H1 (cell line): ENCODE data around the gene FRY. TPM values are rescaled to one million over a fixed set of nuclear protein-coding genes. Genes with fewer than 3 reads are reported as not detected.

ENCODE experiments used
- CTCF ChIA-PET: fragments of 300-600 bp; sonication (Branson Sonifier 250); formaldehyde crosslinking; loops from one replicate; lab custom pipeline; 2021; ENCODE audit not compliant: partially characterized antibody; lab: Charles Lee
- POLR2A ChIA-PET: fragments of 300-600 bp; sonication (Branson Sonifier 250); formaldehyde crosslinking; loops from one replicate; lab custom pipeline; 2021; ENCODE audit warnings: inconsistent platforms; ENCODE audit not compliant: partially characterized antibody; lab: Charles Lee
- DNase-seq, 2 experiments: peaks; one replicate each; pipeline versions ENCODE4 v3.0.0 to v3.0.0-alpha.2; 2010 to 2022; ENCODE audit warnings: low spot score in 2 of 2, low read depth in 1 of 2, mixed read lengths in 1 of 2
- FAIRE-seq: peaks from 2 replicates; lab custom pipeline; 2011; peaks lifted over from hg19 to GRCh38; lab: Jason Lieb, UNC
- H2AFZ ChIP-seq: 2 replicates; pipeline ENCODE4 v1.8.1; 2012; ENCODE audit warnings: low read length, inconsistent platforms
- H2AK5ac ChIP-seq: 2 replicates; pipeline ENCODE4 v1.6.1; 2013; ENCODE audit warnings: low read depth, low read length
- H2BK120ac ChIP-seq: replicated peaks from 2 replicates; pipeline ENCODE3; 2013; ENCODE audit warnings: low read depth, low read length, inconsistent platforms
- H2BK12ac ChIP-seq: 2 replicates; pipeline ENCODE4 v1.6.1; 2013; ENCODE audit warnings: low read depth, low read length
- H2BK15ac ChIP-seq: 2 replicates; pipeline ENCODE4 v1.6.1; 2013; ENCODE audit warnings: low read length
- H2BK20ac ChIP-seq: 2 replicates; pipeline ENCODE4 v1.6.1; 2013; ENCODE audit warnings: low read length
- H2BK5ac ChIP-seq: 2 replicates; pipeline ENCODE4 v1.6.1; 2013; ENCODE audit warnings: low read depth, low read length
- H3K14ac ChIP-seq: 2 replicates; pipeline ENCODE4 v1.6.1; 2013; ENCODE audit warnings: inconsistent platforms; ENCODE audit not compliant: insufficient read length
- H3K18ac ChIP-seq: 2 replicates; pipeline ENCODE4 v1.6.1; 2013; ENCODE audit warnings: low read length; ENCODE audit errors: extremely low read depth
- H3K23ac ChIP-seq: 2 replicates; pipeline ENCODE4 v1.6.1; 2013; ENCODE audit warnings: inconsistent platforms; ENCODE audit not compliant: insufficient read length
- H3K23me2 ChIP-seq: 2 replicates; pipeline ENCODE4 v1.6.1; 2013; ENCODE audit warnings: low read depth, low read length
- H3K27ac ChIP-seq: 2 replicates; pipeline ENCODE4 v1.6.1; 2011; ENCODE audit warnings: low read depth, low read length, inconsistent platforms
- H3K27me3 ChIP-seq, 4 experiments: replicated peaks in 1 of 4; 1 replicate in 1 of 4; 2 replicates in 3 of 4; pipeline versions ENCODE4 v1.6.1 to v1.8.1; 2011 to 2013; ENCODE audit warnings: low read length in 3 of 4, mild to moderate bottlenecking in 3 of 4, inconsistent platforms in 2 of 4, mixed read lengths in 2 of 4, moderate library complexity in 1 of 4; ENCODE audit not compliant: control insufficient read depth in 3 of 4, insufficient read depth in 3 of 4; ENCODE audit errors: extremely low read depth in 1 of 4
- H3K36me3 ChIP-seq, 4 experiments: 2 replicates each; pipeline versions ENCODE4 v1.6.1 to v1.8.1; 2011 to 2013; ENCODE audit warnings: mild to moderate bottlenecking in 4 of 4, low read length in 3 of 4, moderate library complexity in 2 of 4, control low read depth in 1 of 4, inconsistent platforms in 1 of 4; ENCODE audit not compliant: insufficient read depth in 4 of 4, control insufficient read depth in 2 of 4
- H3K4ac ChIP-seq: replicated peaks from 2 replicates; pipeline ENCODE3; 2013; ENCODE audit warnings: low read length, low read depth, mixed read lengths, inconsistent platforms; ENCODE audit not compliant: insufficient read length
- H3K4me1 ChIP-seq, 4 experiments: replicated peaks in 1 of 4; 1 replicate in 1 of 4; 2 replicates in 3 of 4; pipeline versions ENCODE4 v1.6.1 to v1.8.1; 2011 to 2013; ENCODE audit warnings: low read length in 3 of 4, inconsistent platforms in 2 of 4, mixed read lengths in 1 of 4; ENCODE audit not compliant: insufficient read depth in 4 of 4, control insufficient read depth in 3 of 4
- H3K4me2 ChIP-seq, 2 experiments: 2 replicates each; pipeline versions ENCODE4 v1.6.1 to v1.8.1; 2011 to 2013; ENCODE audit warnings: low read depth in 2 of 2, low read length in 2 of 2, control low read depth in 1 of 2, inconsistent platforms in 1 of 2, mild to moderate bottlenecking in 1 of 2; ENCODE audit not compliant: insufficient read depth in 1 of 2
- H3K4me3 ChIP-seq, 4 experiments: fragments of 200-600, 300-600 bp in 1 of 4; sonication (generic), shearing (Covaris generic), sonication (Bioruptor Twin) in 1 of 4; 2 replicates each; pipeline versions ENCODE4 v1.5.1 to v1.8.1; 2011 to 2016; ENCODE audit warnings: low read length in 4 of 4, low read depth in 3 of 4, control low read depth in 2 of 4, inconsistent platforms in 2 of 4, mild to moderate bottlenecking in 2 of 4, mixed read lengths in 1 of 4, moderate library complexity in 1 of 4; ENCODE audit not compliant: insufficient read depth in 2 of 4; ENCODE audit errors: extremely low read depth in 1 of 4
- H3K56ac ChIP-seq: replicated peaks from 2 replicates; pipeline ENCODE3; 2013; ENCODE audit warnings: low read depth, mild to moderate bottlenecking, mixed read lengths, low read length, inconsistent platforms; ENCODE audit not compliant: insufficient read length
- H3K79me1 ChIP-seq: 2 replicates; pipeline ENCODE4 v1.6.1; 2013; ENCODE audit warnings: low read depth, low read length, control low read depth
- H3K79me2 ChIP-seq, 2 experiments: 2 replicates each; pipeline versions ENCODE4 v1.6.1 to v1.8.1; 2012 to 2013; ENCODE audit warnings: low read length in 2 of 2, mild to moderate bottlenecking in 2 of 2, inconsistent platforms in 1 of 2; ENCODE audit not compliant: insufficient read depth in 2 of 2, control insufficient read depth in 1 of 2
- H3K9ac ChIP-seq, 4 experiments: replicated peaks in 1 of 4; 1 replicate in 1 of 4; 2 replicates in 3 of 4; pipeline versions ENCODE4 v1.6.1 to v1.8.1; 2011 to 2013; ENCODE audit warnings: low read depth in 3 of 4, low read length in 3 of 4, control low read depth in 2 of 4, mild to moderate bottlenecking in 2 of 4, moderate library complexity in 2 of 4, inconsistent platforms in 1 of 4; ENCODE audit errors: extremely low read depth in 1 of 4
- H3K9me3 ChIP-seq, 2 experiments: 2 replicates each; pipeline versions ENCODE4 v1.6.1 to v1.8.1; 2012 to 2013; ENCODE audit warnings: mild to moderate bottlenecking in 2 of 2, moderate library complexity in 2 of 2, control low read depth in 1 of 2, inconsistent platforms in 1 of 2, low read depth in 1 of 2, low read length in 1 of 2, mixed read lengths in 1 of 2; ENCODE audit not compliant: insufficient read depth in 2 of 2
- H4K20me1 ChIP-seq, 2 experiments: replicated peaks in 1 of 2; 2 replicates each; pipeline versions ENCODE3 to v1.8.1; 2011 to 2013; ENCODE audit warnings: inconsistent platforms in 2 of 2, low read length in 2 of 2, mild to moderate bottlenecking in 1 of 2; ENCODE audit not compliant: insufficient read depth in 2 of 2, control insufficient read depth in 1 of 2
- H4K5ac ChIP-seq: 2 replicates; pipeline ENCODE4 v1.6.1; 2013; ENCODE audit warnings: low read length, low read depth, mixed read lengths, inconsistent platforms; ENCODE audit not compliant: insufficient read length
- H4K8ac ChIP-seq: 2 replicates; pipeline ENCODE4 v1.8.0; 2013; ENCODE audit warnings: mild to moderate bottlenecking, moderate library complexity, low read length, inconsistent platforms; ENCODE audit not compliant: insufficient read depth; ENCODE audit errors: extremely low read depth
- H4K91ac ChIP-seq: replicated peaks from 2 replicates; pipeline ENCODE3; 2013; ENCODE audit warnings: low read length, mixed read lengths, inconsistent platforms; ENCODE audit not compliant: insufficient read length
- CREB1 ChIP-seq: IDR thresholded peaks from 2 replicates; pipeline ENCODE4 v1.6.1; 2012; ENCODE audit warnings: inconsistent platforms
- HDAC6 ChIP-seq: IDR thresholded peaks from one replicate; pipeline ENCODE4 v1.7.1; 2012; ENCODE audit warnings: low read depth, mild to moderate bottlenecking, inconsistent platforms, low read length, moderate library complexity
- RBBP5 ChIP-seq: IDR thresholded peaks from 2 replicates; pipeline ENCODE4 v1.7.1; 2012; ENCODE audit warnings: low read depth, mild to moderate bottlenecking, inconsistent platforms, low read length, moderate library complexity, borderline replicate concordance
- WGBS, 2 experiments: shearing (Covaris generic) in 1 of 2; methylation state at CpG; one replicate each; pipeline versions ENCODE4 v1.1.6 to v1.1.7; 2013 to 2015; ENCODE audit warnings: low lambda C conversion rate in 2 of 2, mixed read lengths in 2 of 2, inconsistent platforms in 1 of 2, low coverage in 1 of 2, missing lambda C conversion rate in 1 of 2; ENCODE audit not compliant: insufficient replicate concordance in 2 of 2, insufficient coverage in 1 of 2, insufficient read length in 1 of 2; ENCODE audit errors: extremely low coverage in 1 of 2, missing lambda C conversion rate in 1 of 2; 5-methylcytosine and 5-hydroxymethylcytosine counted together
- polyA plus RNA-seq, 7 experiments: library from polyadenylated mRNA; depleted of rRNA in 3 of 7; stranded (reverse) in 5 of 7; unstranded in 2 of 7; fragments of >200 nt in 5 of 7; fragments of 200-250 nt in 2 of 7; gene quantifications; 1 replicate in 5 of 7; 2 replicates in 1 of 7; 4 replicates in 1 of 7; pipeline versions ENCODE4 v1.2.1 to v1.2.3, GENCODE V29; 2011 to 2013; ENCODE audit warnings: missing spikeins in 2 of 7, mixed read lengths in 2 of 7
- total RNA-seq: library from RNA; stranded (reverse); fragmentation: NEBNext Ultra II Directional; extraction: Animal tissue kit (Norgen Biotek cat#: 25700); gene quantifications from 2 replicates; pipeline ENCODE4 v1.2.1, GENCODE V29; 2021

The FRY gene
- total and polyA plus RNA-seq, 2 of the 8 experiments (the other 6 are each of a cell fraction or from before 2014, with no cell fraction given), result 4.3 to 9.2 TPM

- no peaks in the 10 kb centered on the region for H3K9me3 ChIP-seq
- no peaks in the 10 kb centered on the region for H4K20me1 ChIP-seq
- no peak overlapping the region for H2BK15ac ChIP-seq
- H2AK5ac ChIP-seq, result no peak overlapping the region
- H3K23me2 ChIP-seq, result no peaks in the 10 kb centered on the region; the same call in 1 of the 2 replicates
- H3K18ac ChIP-seq, result no peak overlapping the region
- no peaks in the 10 kb centered on the region for H3K4me1 ChIP-seq
- no peak overlapping the region for H2BK5ac ChIP-seq
- H3K79me2 ChIP-seq, result no peaks in the 10 kb centered on the region
- H2AFZ ChIP-seq, result no peak overlapping the region
- ChIA-PET CTCF (interaction anchor here (1.3 to 1.6 kb wide), 2 partner anchors 13 to 140 kb away, joined by 3 to 7 read pairs; no protein-coding TSS in a partner anchor), POLR2A (no interaction called here)
- FAIRE-seq (no peak), DNase-seq (no peak)
- TF ChIP-seq HDAC6, result no peak
- no peak for TF ChIP-seq RBBP5
- no peak for TF ChIP-seq CREB1
- H2BK12ac ChIP-seq, result no peak overlapping the region; the same call in 1 of the 2 replicates
- H2BK20ac ChIP-seq, result no peak overlapping the region
- H3K36me3 ChIP-seq, result no peaks in the 10 kb centered on the region
- H3K79me1 ChIP-seq, result no peaks in the 10 kb centered on the region
- no peak overlapping the region for H2BK120ac ChIP-seq
- no peak overlapping the region for H4K91ac ChIP-seq
- no peak overlapping the region for H3K4ac ChIP-seq
- H3K4me3 ChIP-seq, result no peak overlapping the region
- H3K9ac ChIP-seq, result no peak overlapping the region
- 90% methylated on average over 4 of the region's 4 CpGs; no CpG with 5 or more reads in 1 of the 2 experiments for WGBS, 2 experiments
- no peak overlapping the region for H3K56ac ChIP-seq
- H3K27ac ChIP-seq, result no peak overlapping the region
- H3K4me2 ChIP-seq, result no peak overlapping the region
- H4K8ac ChIP-seq, result no peak overlapping the region
- peaks cover 0 to 1% (median 0%) of the 10 kb centered on the region in 4 experiments; a peak in 1 of 7 replicates for H3K27me3 ChIP-seq
- H3K14ac ChIP-seq, result no peak overlapping the region
- no peak overlapping the region for H3K23ac ChIP-seq
- no peak overlapping the region for H4K5ac ChIP-seq
These were observed 55.3 kb downstream of the FRY start for GRCh38 chr13:32086791-32087441.
